C4-2B (cell line): ENCODE data around the gene MICAL3.

Source experiments
- H3K27ac ChIP-seq: fragments of 450-650 bp; 2 replicates; pipeline ENCODE4 v1.5.1; 2017
- CTCF ChIP-seq: fragments of 450-650 bp; conservative IDR thresholded peaks from 2 replicates; pipeline ENCODE4 v1.5.1; 2017; ENCODE audit warnings: mild to moderate bottlenecking
- ZFX ChIP-seq: fragments of 450-650 bp; IDR thresholded peaks from 2 replicates; pipeline ENCODE4 v1.6.1; 2017

The MICAL3 gene

DNA sequence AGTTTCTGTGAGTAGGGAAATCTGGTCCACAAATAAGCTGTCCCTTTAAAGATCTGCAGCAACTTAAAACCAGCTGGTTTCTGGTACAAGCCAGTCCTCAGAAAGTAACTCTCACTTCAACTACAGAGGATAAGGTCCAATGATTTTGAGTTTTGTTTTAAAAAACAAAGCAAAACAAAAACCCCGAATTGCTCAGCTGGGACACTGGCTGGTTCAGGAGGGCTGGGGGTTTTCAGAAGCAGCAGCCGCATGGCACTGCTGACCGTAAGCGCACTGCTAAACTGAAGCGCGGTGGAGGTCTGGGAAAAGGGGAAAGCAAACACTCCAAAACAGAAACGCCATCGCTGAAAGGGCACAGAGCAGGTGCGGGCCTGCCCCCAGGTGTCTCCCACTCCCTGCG is 59.7 kb downstream of the MICAL3 start:
- TF ChIP-seq CTCF = no peak
- TF ChIP-seq ZFX = no peak
- no peak overlapping the region for H3K27ac ChIP-seq

DNA sequence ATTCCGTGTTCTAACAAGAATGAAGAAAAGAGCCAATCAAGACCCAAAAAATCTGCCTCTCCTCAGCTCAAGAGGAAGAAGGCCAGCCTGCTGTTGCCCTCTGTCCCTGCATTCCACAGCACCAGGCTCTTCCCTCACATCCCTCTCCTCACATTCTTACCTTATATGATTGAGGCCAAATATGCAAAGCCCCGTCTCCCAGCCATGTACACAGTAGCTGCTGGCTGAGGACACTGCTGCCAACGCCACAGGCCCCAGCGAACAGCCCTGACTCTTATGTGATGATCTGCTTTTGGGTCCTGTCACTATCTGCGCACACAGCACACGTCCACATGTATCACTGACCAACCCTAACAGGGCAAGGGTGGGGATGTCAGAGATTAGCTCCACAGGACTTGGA is 60.2 kb downstream of the MICAL3 start:
- H3K27ac ChIP-seq = no peak overlapping the region
- TF ChIP-seq ZFX = no peak
- no peak for TF ChIP-seq CTCF

DNA sequence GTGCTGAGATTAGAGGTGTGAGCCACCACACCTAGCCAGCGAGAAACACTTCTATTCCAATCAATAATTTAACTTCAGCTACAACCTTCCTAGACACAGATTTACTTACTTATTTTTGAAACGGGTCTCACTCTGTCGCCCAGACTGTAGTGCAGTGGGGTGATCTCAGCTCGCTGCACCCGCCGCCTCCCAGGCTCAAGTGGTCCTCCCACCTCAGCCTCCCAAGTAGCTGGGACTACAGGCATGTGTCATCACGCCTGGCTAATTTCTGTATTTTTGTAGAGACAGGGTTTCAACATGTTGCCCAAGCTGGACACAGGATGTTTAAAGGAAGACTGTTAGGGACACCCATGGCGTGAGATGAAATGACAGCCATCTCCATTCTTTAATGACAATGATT is 61.3 kb downstream of the MICAL3 start:
- H3K27ac ChIP-seq = no peak overlapping the region
- TF ChIP-seq CTCF = no peak
- TF ChIP-seq ZFX = no peak

- TF ChIP-seq ZFX = no peak
- no peak for TF ChIP-seq CTCF
- H3K27ac ChIP-seq = no peak overlapping the region
Observed at GRCh38 chr22:17962168-17962567, 62.2 kb downstream of the MICAL3 start.

DNA sequence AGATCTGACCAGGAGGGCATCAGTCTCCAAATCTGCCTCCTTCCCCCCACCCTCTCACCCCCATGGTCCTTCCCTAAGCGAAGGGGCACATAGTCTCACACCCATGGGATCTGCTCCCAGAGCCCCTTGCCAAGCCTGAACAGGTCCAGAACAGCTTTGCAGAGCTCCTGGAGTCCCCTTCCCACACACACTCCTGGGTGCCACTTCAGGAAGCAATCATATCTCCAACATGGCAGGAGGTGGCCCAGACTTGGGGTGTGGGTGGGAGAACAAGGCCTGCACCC is 63.0 kb downstream of the MICAL3 start:
- H3K27ac ChIP-seq = no peak overlapping the region
- TF ChIP-seq CTCF (no peak), ZFX (no peak)

DNA sequence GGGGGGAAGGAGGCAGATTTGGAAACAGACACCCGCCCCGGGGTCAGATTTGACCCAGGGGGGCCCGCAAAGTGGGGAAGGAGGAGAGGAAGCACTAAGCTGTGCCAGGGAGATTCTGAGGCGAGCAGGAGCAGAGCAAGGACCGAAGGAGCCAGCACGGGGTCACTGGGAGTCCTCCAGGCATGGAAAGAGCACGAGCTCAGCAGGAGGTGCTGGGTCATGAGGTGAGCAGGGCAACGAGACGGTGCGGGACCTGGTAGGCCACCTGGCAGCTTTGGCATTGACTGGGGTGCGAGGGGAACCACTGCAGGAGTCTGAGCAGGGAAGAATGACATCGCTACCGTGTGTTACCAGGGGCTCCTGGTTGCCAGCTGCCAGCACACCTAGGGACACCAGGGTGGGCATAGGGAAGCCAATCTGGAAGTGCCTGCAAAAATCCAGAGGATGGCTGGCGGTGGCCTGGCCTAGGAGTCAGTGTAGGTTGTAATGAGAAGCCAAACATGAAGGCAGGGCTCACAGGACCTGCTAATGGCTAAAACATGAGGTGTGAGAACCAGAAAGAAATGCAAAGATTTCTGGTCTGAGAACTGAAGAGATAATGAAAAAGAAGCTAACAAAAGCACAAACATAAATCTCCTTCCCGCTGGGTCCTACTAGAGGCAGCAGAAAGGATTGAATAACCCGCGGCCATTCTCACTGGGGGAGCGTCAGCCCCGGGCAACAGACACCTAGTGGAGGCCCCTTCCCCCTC is 63.5 kb downstream of the MICAL3 start:
- TF ChIP-seq ZFX = no peak
- TF ChIP-seq CTCF = no peak
- no peak overlapping the region for H3K27ac ChIP-seq

DNA sequence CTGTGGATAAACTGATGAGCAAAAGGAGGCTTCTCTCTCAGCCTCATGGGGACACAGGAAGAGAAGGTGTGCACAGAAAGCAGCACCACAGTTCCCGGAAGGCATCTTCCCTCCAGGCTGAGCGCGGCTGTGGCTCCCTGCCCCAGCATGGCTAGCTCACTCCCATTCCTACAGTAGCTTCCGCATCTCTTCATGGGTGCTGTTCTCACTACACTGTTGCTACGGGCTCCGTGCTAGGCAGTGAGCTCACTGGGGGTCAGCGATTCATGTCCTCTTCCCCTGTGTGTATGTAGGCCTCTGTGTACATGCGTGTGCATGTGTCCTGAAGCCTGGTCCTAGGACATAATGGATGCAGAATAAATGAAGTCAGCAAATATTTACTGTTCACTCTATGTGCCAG is 64.3 kb downstream of the MICAL3 start:
- no peak overlapping the region for H3K27ac ChIP-seq
- TF ChIP-seq CTCF (no peak), ZFX (no peak)
